Smooth muscle cell (in vitro differentiated cells): ENCODE measurements around the gene RORB. TPM values are rescaled to one million over a fixed set of nuclear protein-coding genes. Genes with fewer than 3 reads are reported as not detected.

Experiments used
- DNase-seq: peaks from one replicate; lab custom pipeline; 2025; ENCODE audit not compliant: unreplicated experiment; lab: John Stamatoyannopoulos, UW
- H2AFZ ChIP-seq: fragments of 200-600 bp; sonication (generic); 2 replicates; pipeline ENCODE4 v1.6.0; 2016; ENCODE audit warnings: antibody characterized with exemption, low read depth, mild to moderate bottlenecking
- H3F3A ChIP-seq: fragments of 200-600 bp; sonication (generic); 2 replicates; pipeline ENCODE4 v1.6.0; 2017; ENCODE audit warnings: antibody characterized with exemption, low read depth
- H3K27ac ChIP-seq: fragments of 200-600 bp; sonication (generic); 2 replicates; pipeline ENCODE4 v1.5.1; 2016; ENCODE audit warnings: low read depth, mild to moderate bottlenecking
- H3K27me3 ChIP-seq: fragments of 200-600 bp; sonication (generic); 2 replicates; pipeline ENCODE4 v1.6.1; 2016; ENCODE audit warnings: low read depth, mild to moderate bottlenecking
- H3K36me3 ChIP-seq: fragments of 200-600 bp; sonication (generic); 2 replicates; pipeline ENCODE4 v1.5.1; 2016; ENCODE audit warnings: low read depth
- H3K4me1 ChIP-seq: fragments of 200-600 bp; sonication (generic); 2 replicates; pipeline ENCODE4 v1.5.1; 2016; ENCODE audit warnings: low read depth
- H3K4me2 ChIP-seq: fragments of 200-600 bp; sonication (generic); 2 replicates; pipeline ENCODE4 v1.6.0; 2016; ENCODE audit warnings: mild to moderate bottlenecking
- H3K4me3 ChIP-seq: fragments of 200-600 bp; sonication (generic); 2 replicates; pipeline ENCODE4 v1.5.1; 2016; ENCODE audit warnings: mild to moderate bottlenecking
- H3K79me2 ChIP-seq: fragments of 200-600 bp; sonication (generic); 2 replicates; pipeline ENCODE4 v1.6.0; 2016; ENCODE audit warnings: low read depth, mild to moderate bottlenecking
- H3K9ac ChIP-seq: fragments of 200-600 bp; sonication (generic); 2 replicates; pipeline ENCODE4 v1.6.0; 2016; ENCODE audit warnings: low read depth
- H3K9me3 ChIP-seq: fragments of 200-600 bp; sonication (generic); replicated peaks from 2 replicates; pipeline ENCODE4 v1.5.1; 2016; ENCODE audit warnings: low read depth
- H4K20me1 ChIP-seq: fragments of 200-600 bp; sonication (generic); 2 replicates; pipeline ENCODE4 v1.6.0; 2016; ENCODE audit warnings: low read depth
- WGBS: methylation state at CpG from one replicate; pipeline ENCODE4 v1.1.7; 2016; ENCODE audit warnings: low lambda C conversion rate; 5-methylcytosine and 5-hydroxymethylcytosine counted together
- polyA plus RNA-seq: library from polyadenylated mRNA; unstranded; fragments of >200 nt; fragmentation: Nextera tagmentation; extraction: Ambion mirVana; gene quantifications from 2 replicates; pipeline ENCODE4 v1.2.1, GENCODE V29; 2016
- total RNA-seq: library from RNA; depleted of rRNA; stranded (reverse); fragments of >200 nt; gene quantifications from 2 replicates; pipeline ENCODE4 v1.2.3, GENCODE V29; 2014
- TF ChIP-seq, protein P1 (sequence below): fragments of 200-600 bp; sonication (generic); IDR thresholded peaks from 2 replicates; pipeline ENCODE4 v1.5.1; 2017; ENCODE audit warnings: borderline replicate concordance, mild to moderate bottlenecking, antibody characterized with exemption; ENCODE audit not compliant: insufficient read depth, poor library complexity, severe bottlenecking

Gene RORB
- total and polyA plus RNA-seq, 2 experiments from 2014 or later: 0.95 to 2.5 TPM

GRCh38 chr9:74554751-74555419, 57.8 kb downstream of the RORB start:
- no peaks in the 10 kb centered on the region for H4K20me1 ChIP-seq
- H3K27ac ChIP-seq: no peak overlapping the region
- no peaks in the 10 kb centered on the region for H3K27me3 ChIP-seq
- H3K9me3 ChIP-seq: no peaks in the 10 kb centered on the region
- H3K4me1 ChIP-seq: peaks cover 14% of the 10 kb centered on the region
- no peaks in the 10 kb centered on the region for H3K36me3 ChIP-seq
- TF ChIP-seq, protein P1, sequence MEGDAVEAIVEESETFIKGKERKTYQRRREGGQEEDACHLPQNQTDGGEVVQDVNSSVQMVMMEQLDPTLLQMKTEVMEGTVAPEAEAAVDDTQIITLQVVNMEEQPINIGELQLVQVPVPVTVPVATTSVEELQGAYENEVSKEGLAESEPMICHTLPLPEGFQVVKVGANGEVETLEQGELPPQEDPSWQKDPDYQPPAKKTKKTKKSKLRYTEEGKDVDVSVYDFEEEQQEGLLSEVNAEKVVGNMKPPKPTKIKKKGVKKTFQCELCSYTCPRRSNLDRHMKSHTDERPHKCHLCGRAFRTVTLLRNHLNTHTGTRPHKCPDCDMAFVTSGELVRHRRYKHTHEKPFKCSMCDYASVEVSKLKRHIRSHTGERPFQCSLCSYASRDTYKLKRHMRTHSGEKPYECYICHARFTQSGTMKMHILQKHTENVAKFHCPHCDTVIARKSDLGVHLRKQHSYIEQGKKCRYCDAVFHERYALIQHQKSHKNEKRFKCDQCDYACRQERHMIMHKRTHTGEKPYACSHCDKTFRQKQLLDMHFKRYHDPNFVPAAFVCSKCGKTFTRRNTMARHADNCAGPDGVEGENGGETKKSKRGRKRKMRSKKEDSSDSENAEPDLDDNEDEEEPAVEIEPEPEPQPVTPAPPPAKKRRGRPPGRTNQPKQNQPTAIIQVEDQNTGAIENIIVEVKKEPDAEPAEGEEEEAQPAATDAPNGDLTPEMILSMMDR: no peak
- no peak for DNase-seq
- no peak overlapping the region for H3K9ac ChIP-seq
- WGBS: 57% methylated on average over 9 of the region's 9 CpGs
- peak overlapping the region; percentile 7 for H3K4me2 ChIP-seq
- no peaks in the 10 kb centered on the region for H3F3A ChIP-seq
- H2AFZ ChIP-seq: no peak overlapping the region
- H3K4me3 ChIP-seq: no peak overlapping the region
- no peaks in the 10 kb centered on the region for H3K79me2 ChIP-seq

DNA sequence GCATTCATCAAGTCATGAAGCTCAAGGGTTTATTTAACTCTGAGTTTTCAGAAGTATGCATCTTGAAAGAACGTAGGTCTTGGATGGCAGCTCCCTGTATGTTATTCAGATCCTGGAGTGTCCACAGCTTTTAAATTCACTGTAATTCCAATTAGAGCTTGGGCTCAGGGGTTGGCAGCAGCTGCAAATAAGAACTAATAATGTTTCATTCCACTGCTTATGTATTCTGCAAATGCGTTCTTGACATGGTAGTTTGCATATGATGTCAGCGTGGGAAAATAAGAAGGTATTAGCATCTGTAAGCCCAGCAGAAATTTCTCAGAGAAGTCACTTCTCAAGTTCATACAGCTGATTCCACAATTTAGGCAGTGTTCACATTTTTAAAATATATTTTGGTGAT, 58.4 kb downstream of the RORB start:
- Histone ChIP-seq H3K79me2 (no peaks in the 10 kb centered on the region), H4K20me1 (no peaks in the 10 kb centered on the region), H3K36me3 (no peaks in the 10 kb centered on the region), H3K4me3 (no peak overlapping the region), H3K9ac (no peak overlapping the region), H3K4me1 (peaks cover 14% of the 10 kb centered on the region), H3K9me3 (no peaks in the 10 kb centered on the region), H2AFZ (no peak overlapping the region), H3F3A (no peaks in the 10 kb centered on the region), H3K4me2 (peak overlapping the region; percentile 7), H3K27me3 (no peaks in the 10 kb centered on the region), H3K27ac (no peak overlapping the region)
- DNase-seq: no peak
- WGBS: 85% methylated on average over 3 of the region's 3 CpGs
- TF ChIP-seq, protein P1: no peak

DNA sequence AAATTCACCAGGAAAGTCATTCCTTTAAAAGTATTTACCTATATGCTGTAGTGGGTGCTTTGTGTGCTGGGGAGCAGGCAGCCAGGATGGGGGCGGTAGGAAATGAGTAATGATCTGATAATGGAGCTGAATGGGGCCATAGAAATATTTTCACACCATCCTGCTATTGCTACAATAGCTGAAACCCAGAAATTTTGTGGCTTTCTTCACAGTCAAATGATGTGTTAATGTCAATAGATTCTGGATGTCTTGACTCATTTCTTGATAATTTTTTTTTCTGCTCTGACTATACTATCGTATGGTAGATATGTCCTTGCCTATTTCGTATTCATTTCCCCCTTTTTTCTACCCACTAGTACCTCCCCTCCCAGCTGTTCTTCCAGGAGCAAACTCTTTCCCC, 59.5 kb downstream of the RORB start:
- Histone ChIP-seq H3K79me2 (no peaks in the 10 kb centered on the region), H3K36me3 (no peaks in the 10 kb centered on the region), H2AFZ (no peak overlapping the region), H3K27me3 (no peaks in the 10 kb centered on the region), H3F3A (no peaks in the 10 kb centered on the region), H3K4me3 (no peak overlapping the region), H3K9me3 (no peaks in the 10 kb centered on the region), H4K20me1 (no peaks in the 10 kb centered on the region), H3K9ac (no peak overlapping the region), H3K27ac (no peak overlapping the region), H3K4me2 (peak overlapping the region; percentile 32), H3K4me1 (peaks cover 14% of the 10 kb centered on the region)
- TF ChIP-seq, protein P1: no peak
- WGBS: 49% methylated on average over 3 of the region's 3 CpGs
- DNase-seq: no peak

- Histone ChIP-seq H3K9me3 (no peaks in the 10 kb centered on the region), H3F3A (no peaks in the 10 kb centered on the region), H3K36me3 (no peaks in the 10 kb centered on the region), H3K4me3 (no peak overlapping the region), H3K4me1 (peaks cover 14% of the 10 kb centered on the region), H3K79me2 (no peaks in the 10 kb centered on the region), H3K4me2 (no peak overlapping the region), H2AFZ (no peak overlapping the region), H3K27me3 (no peaks in the 10 kb centered on the region), H4K20me1 (no peaks in the 10 kb centered on the region), H3K27ac (no peak overlapping the region), H3K9ac (no peak overlapping the region)
- TF ChIP-seq, protein P1: no peak
- DNase-seq: no peak
- WGBS: 81% methylated on average over 5 of the region's 5 CpGs
These were observed 60.4 kb downstream of the RORB start for GRCh38 chr9:74557571-74557970.
